B cell (primary cell): ENCODE measurements around the gene JMJD8. TPM values are rescaled to one million over a fixed set of nuclear protein-coding genes. Genes with fewer than 3 reads are reported as not detected.

Source experiments
- ATAC-seq: fragments of 200-7000 bp; cut with Tn5 transposase; one replicate; pipeline ENCODE4 v1.10.0; 2021; ENCODE audit warnings: low read depth, mild to moderate bottlenecking, moderate number of reproducible peaks, moderate library complexity
- CTCF ChIA-PET: fragments of 350-600 bp; sonication (Branson Sonifier 250); formaldehyde crosslinking; loops from one replicate; lab custom pipeline; 2021; ENCODE audit warnings: antibody characterized with exemption, inconsistent platforms; lab: Charles Lee
- POLR2A ChIA-PET: fragments of 350-600 bp; sonication (Branson Sonifier 250); formaldehyde crosslinking; loops from one replicate; lab custom pipeline; 2021; ENCODE audit warnings: antibody characterized with exemption; lab: Charles Lee
- DNase-seq: peaks from one replicate; pipeline ENCODE4 v3.0.0; 2013
- H2AFZ ChIP-seq: 2 replicates; pipeline ENCODE4 v1.6.1; 2012; ENCODE audit warnings: mild to moderate bottlenecking, low read depth, low read length; ENCODE audit not compliant: insufficient read depth, poor library complexity, severe bottlenecking
- H3K27ac ChIP-seq, 2 donors: 1 replicate in 1 of 2; 2 replicates in 1 of 2; pipeline ENCODE4 v1.5.1; 2012 to 2013; ENCODE audit warnings: low read length in 2 of 2, mild to moderate bottlenecking in 2 of 2, moderate library complexity in 1 of 2
- H3K27me3 ChIP-seq, 4 experiments: fragments of 200-600 bp in 1 of 4; sonication (generic) in 1 of 4; replicated peaks in 1 of 4; 1 replicate in 2 of 4; 2 replicates in 2 of 4; pipeline versions ENCODE4 v1.6.1 to v1.7.0; 2013 to 2016; ENCODE audit warnings: low read length in 3 of 4, mild to moderate bottlenecking in 2 of 4, mixed read lengths in 1 of 4, moderate library complexity in 1 of 4; ENCODE audit not compliant: insufficient read depth in 4 of 4, control insufficient read depth in 3 of 4; ENCODE audit errors: control extremely low read depth in 1 of 4
- H3K36me3 ChIP-seq, 2 experiments: replicated peaks in 1 of 2; 1 replicate in 1 of 2; 2 replicates in 1 of 2; pipeline versions ENCODE4 v1.6.1 to v1.7.1; 2013; ENCODE audit warnings: low read length in 1 of 2; ENCODE audit not compliant: insufficient read depth in 2 of 2, control insufficient read depth in 1 of 2; ENCODE audit errors: control extremely low read depth in 1 of 2, extremely low read depth in 1 of 2
- H3K4me1 ChIP-seq, 2 donors: fragments of 200-600 bp in 1 of 2; sonication (generic) in 1 of 2; 1 replicate in 1 of 2; 2 replicates in 1 of 2; pipeline versions ENCODE4 v1.5.1 to v1.6.1; 2013 to 2017; ENCODE audit warnings: low read length in 2 of 2; ENCODE audit not compliant: control insufficient read depth in 2 of 2, insufficient read depth in 2 of 2
- H3K4me2 ChIP-seq: replicated peaks from 2 replicates; pipeline ENCODE3; 2012; ENCODE audit warnings: mild to moderate bottlenecking, low read depth, low read length; ENCODE audit not compliant: poor library complexity, severe bottlenecking
- H3K4me3 ChIP-seq, 5 experiments: fragments of 200-600 bp in 1 of 5; sonication (generic) in 1 of 5; 1 replicate in 3 of 5; 2 replicates in 2 of 5; pipeline versions ENCODE4 v1.5.1 to v1.7.0; 2011 to 2016; ENCODE audit warnings: low read length in 4 of 5, mild to moderate bottlenecking in 4 of 5, low read depth in 2 of 5, control low read depth in 1 of 5, moderate library complexity in 1 of 5; ENCODE audit not compliant: insufficient read depth in 1 of 5; ENCODE audit errors: control extremely low read depth in 1 of 5, extremely low read depth in 1 of 5
- H3K79me2 ChIP-seq: fragments of 200-600 bp; sonication (generic); one replicate; pipeline ENCODE4 v1.6.0; 2016; ENCODE audit warnings: low read length; ENCODE audit not compliant: control insufficient read depth, insufficient read depth
- H3K9ac ChIP-seq: fragments of 200-600 bp; sonication (generic); 2 replicates; pipeline ENCODE4 v1.6.1; 2017; ENCODE audit warnings: mild to moderate bottlenecking, low read length, moderate library complexity
- H3K9me3 ChIP-seq, 3 donors: one replicate each; pipeline versions ENCODE4 v1.6.1 to v1.7.1; 2013; ENCODE audit warnings: low read length in 2 of 3; ENCODE audit not compliant: control insufficient read depth in 2 of 3, insufficient read depth in 1 of 3; ENCODE audit errors: control extremely low read depth in 1 of 3
- H4K20me1 ChIP-seq: 2 replicates; pipeline ENCODE4 v1.6.0; 2012; ENCODE audit warnings: mild to moderate bottlenecking, low read length; ENCODE audit not compliant: insufficient read depth, control insufficient read depth, poor library complexity, severe bottlenecking
- H3K27ac Mint-ChIP-seq: one replicate; pipeline ENCODE4 v1.8.0; 2021; ENCODE audit warnings: mixed read lengths
- H3K27me3 Mint-ChIP-seq: one replicate; pipeline ENCODE4 v1.8.0; 2021; ENCODE audit warnings: mixed read lengths
- H3K4me1 Mint-ChIP-seq: one replicate; pipeline ENCODE4 v1.8.0; 2021; ENCODE audit warnings: mixed read lengths
- H3K4me3 Mint-ChIP-seq: one replicate; pipeline ENCODE4 v1.8.0; 2021; ENCODE audit warnings: mixed read lengths
- H3K9me3 Mint-ChIP-seq: one replicate; pipeline ENCODE4 v1.8.0; 2022; ENCODE audit warnings: mixed read lengths; ENCODE audit not compliant: insufficient read depth
- EZH2 ChIP-seq: IDR thresholded peaks from 2 replicates; pipeline ENCODE4 v1.6.1; 2012; ENCODE audit warnings: borderline replicate concordance, low read depth, mild to moderate bottlenecking, moderate library complexity, low read length; ENCODE audit not compliant: insufficient read depth, poor library complexity, severe bottlenecking
- WGBS: methylation state at CpG from one replicate; pipeline ENCODE4 v1.1.5; 2013; ENCODE audit warnings: missing lambda C conversion rate; ENCODE audit not compliant: insufficient coverage; 5-methylcytosine and 5-hydroxymethylcytosine counted together
- intact Hi-C: fragments of 100-400 bp; cut with micrococcal nuclease; formaldehyde crosslinking; loops from one replicate; pipeline ENCODE4 v1.10.0; 2022
- polyA plus RNA-seq: library from polyadenylated mRNA; depleted of rRNA; stranded (reverse); fragments of >200 nt; gene quantifications from 2 replicates; pipeline ENCODE4 v1.2.3, GENCODE V29; 2012
- total RNA-seq, 2 donors: library from RNA; stranded (reverse); fragments of 120-200 nt in 1 of 2; gene quantifications; 1 replicate in 1 of 2; 2 replicates in 1 of 2; pipeline versions ENCODE4 v1.2.3 to v1.2.4, GENCODE V29; 2013 to 2022
- TF ChIP-seq, protein P1 (sequence below): fragments of 200-600 bp; IDR thresholded peaks from one replicate; pipeline ENCODE4 v1.8.0; 2022; ENCODE audit warnings: antibody characterized with exemption, mild to moderate bottlenecking

Gene JMJD8
- total and polyA plus RNA-seq, 2 donors (not counting 1 experiment from before 2014, with no cell fraction given) = 46.3 to 69.3 TPM

DNA sequence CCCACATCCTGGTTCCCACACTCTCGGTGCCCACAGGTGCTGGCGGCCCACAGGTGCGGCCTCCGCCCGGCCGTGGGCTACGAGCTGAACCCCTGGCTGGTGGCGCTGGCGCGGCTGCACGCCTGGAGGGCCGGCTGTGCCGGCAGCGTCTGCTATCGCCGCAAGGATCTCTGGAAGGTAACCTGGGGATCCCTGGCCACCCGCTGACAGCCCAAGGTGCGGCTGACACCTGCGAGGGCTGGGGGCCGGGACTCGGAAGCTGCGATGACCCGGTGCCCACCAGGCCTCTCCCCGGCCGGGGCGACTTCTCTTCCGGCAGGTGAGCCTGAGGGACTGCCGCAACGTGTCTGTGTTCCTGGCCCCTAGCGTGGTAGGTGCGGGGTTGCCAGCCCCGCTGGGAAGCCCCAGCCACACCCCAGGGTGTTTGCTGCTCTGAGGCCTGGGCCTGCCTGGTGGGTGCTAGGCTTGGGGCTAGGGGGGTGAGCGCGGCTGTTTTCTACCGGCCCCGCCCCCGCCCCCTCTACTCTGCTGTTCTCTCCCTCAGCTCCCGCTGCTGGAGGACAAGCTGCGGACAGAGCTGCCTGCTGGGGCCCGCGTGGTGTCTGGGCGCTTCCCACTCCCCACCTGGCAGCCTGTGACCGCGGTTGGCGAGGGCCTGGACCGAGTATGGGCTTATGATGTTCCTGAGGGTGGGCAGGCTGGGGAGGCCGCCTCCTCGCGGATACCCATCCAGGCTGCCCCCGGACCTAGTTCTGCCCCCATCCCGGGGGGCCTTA, 37.8 kb upstream of the JMJD8 start:
- 73% methylated on average over 44 of the region's 51 CpGs for WGBS
- Histone ChIP-seq H3K79me2 (no peaks in the 10 kb centered on the region), H3K9me3 (peaks cover 0 to 3% (median 0%) of the 10 kb centered on the region in 3 donors), H3K27ac (peak overlapping the region in 1 of 2 donors; percentile 86), H3K36me3 (no peaks in the 10 kb centered on the region), H3K4me2 (peak overlapping the region; percentile 98), H4K20me1 (peaks cover 23% of the 10 kb centered on the region), H3K4me1 (peaks cover 22 to 39% of the 10 kb centered on the region in 2 donors), H3K4me3 (peak overlapping the region in 3 of 5 experiments; percentile 73 to 76 (median 74)), H2AFZ (peak overlapping the region; percentile 77), H3K27me3 (no peaks in the 10 kb centered on the region), H3K9ac (peak overlapping the region; percentile 77)
- ATAC-seq (no peak), DNase-seq (no peak)
- Mint-ChIP-seq H3K4me1 (peaks cover 26% of the 10 kb centered on the region), H3K27me3 (no peaks in the 10 kb centered on the region), H3K9me3 (no peaks in the 10 kb centered on the region), H3K27ac (peak overlapping the region; percentile 50), H3K4me3 (peak overlapping the region; percentile 68)
- ChIA-PET POLR2A (interaction anchor here (1.0 to 1.9 kb wide), 2 partner anchors 14 to 32 kb away, joined by 4 to 5 read pairs; partner anchors contain the start of gene WDR24), CTCF (interaction anchor here (1.0 to 3.8 kb wide), 6 partner anchors 8 to 690 kb away, joined by 3 to 26 read pairs (median 6); partner anchors contain the start of gene CIAO3)
- intact Hi-C loops = loop anchor here (5.0 kb wide), 1 partner anchor 40 kb away; the partner anchor contains the start of genes JMJD8 and STUB1
- no peak for TF ChIP-seq EZH2
- TF ChIP-seq, protein P1, sequence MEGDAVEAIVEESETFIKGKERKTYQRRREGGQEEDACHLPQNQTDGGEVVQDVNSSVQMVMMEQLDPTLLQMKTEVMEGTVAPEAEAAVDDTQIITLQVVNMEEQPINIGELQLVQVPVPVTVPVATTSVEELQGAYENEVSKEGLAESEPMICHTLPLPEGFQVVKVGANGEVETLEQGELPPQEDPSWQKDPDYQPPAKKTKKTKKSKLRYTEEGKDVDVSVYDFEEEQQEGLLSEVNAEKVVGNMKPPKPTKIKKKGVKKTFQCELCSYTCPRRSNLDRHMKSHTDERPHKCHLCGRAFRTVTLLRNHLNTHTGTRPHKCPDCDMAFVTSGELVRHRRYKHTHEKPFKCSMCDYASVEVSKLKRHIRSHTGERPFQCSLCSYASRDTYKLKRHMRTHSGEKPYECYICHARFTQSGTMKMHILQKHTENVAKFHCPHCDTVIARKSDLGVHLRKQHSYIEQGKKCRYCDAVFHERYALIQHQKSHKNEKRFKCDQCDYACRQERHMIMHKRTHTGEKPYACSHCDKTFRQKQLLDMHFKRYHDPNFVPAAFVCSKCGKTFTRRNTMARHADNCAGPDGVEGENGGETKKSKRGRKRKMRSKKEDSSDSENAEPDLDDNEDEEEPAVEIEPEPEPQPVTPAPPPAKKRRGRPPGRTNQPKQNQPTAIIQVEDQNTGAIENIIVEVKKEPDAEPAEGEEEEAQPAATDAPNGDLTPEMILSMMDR = no peak
